NCI-H1092 treated with DMSO at 0.1 percent for 48 hours (cell line): ENCODE data around the gene SNX24.
A peak's percentile ranks its signal among the peaks of the same experiment; 100 is the strongest.

Experiments used
- DNase-seq: peaks from one replicate; lab custom pipeline; 2025; lab: John Stamatoyannopoulos, UW

SNX24 gene

GRCh38 chr5:123014689-123015088, 169.3 kb downstream of the SNX24 start:
- DNase-seq: no peak

- DNase-seq: no peak
These were observed 182.8 kb downstream of the SNX24 start for GRCh38 chr5:123028222-123028621.

- DNase-seq: no peak
These were observed 187.8 kb downstream of the SNX24 start for GRCh38 chr5:123033157-123033671.

GRCh38 chr5:123035360-123035917, 190.0 kb downstream of the SNX24 start:
- no peak for DNase-seq

- no peak for DNase-seq
These were observed 190.5 kb downstream of the SNX24 start for GRCh38 chr5:123035918-123036390.

GRCh38 chr5:123036391-123037103, 191.1 kb downstream of the SNX24 start, which contains the start of gene PPIC:
PPIC (minus strand) TSS chr5:123036725; CDS start chr5:123036625, 100 bp downstream.
- DNase-seq: peak; percentile 4

- DNase-seq: no peak
These were observed 191.6 kb downstream of the SNX24 start for GRCh38 chr5:123037104-123037418.

GRCh38 chr5:123039673-123040072, 194.3 kb downstream of the SNX24 start:
- no peak for DNase-seq

GRCh38 chr5:123044926-123045617, 199.7 kb downstream of the SNX24 start:
- DNase-seq: no peak

GRCh38 chr5:123046222-123046621, 200.8 kb downstream of the SNX24 start:
- no peak for DNase-seq

GRCh38 chr5:123047706-123048105, 202.3 kb downstream of the SNX24 start:
- DNase-seq: no peak

- no peak for DNase-seq
These were observed 205.8 kb downstream of the SNX24 start for GRCh38 chr5:123051206-123051605.
